ENCODE results near the gene CAMSAP2.

Gene CAMSAP2

DNA sequence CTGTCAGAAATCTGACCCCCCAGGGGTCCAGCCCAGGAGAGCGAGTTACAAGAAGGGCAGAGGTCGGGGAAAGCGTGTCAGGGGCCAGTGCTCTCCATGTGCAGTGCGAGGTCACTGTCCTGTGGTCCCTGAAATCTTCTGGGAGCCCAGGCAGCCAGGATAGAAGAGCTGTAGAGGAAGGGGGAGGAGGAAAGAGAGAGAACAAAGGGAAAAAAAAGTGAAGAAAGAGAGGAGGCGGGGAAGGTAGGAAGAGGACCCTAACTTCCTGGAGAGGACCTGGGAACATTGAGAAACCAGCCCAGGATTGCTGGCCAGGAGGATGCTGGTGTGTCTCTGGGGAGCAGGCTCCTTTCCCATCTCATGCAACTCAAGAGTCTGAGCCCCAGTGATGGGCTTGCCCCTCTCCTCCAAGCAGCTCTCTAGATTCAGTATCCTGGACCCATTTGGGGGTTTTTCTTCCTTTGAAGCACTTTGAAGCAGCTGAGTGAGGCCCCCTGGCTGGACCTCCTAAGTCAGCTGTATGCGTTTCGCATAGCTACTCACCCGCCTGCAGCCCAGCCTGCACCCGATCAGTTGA is 149.2 kb downstream of the CAMSAP2 start:
- DNase-seq (ENCODE audit: low read depth, low spot score) = no peak
- in situ Hi-C loops (cut with HindIII; ENCODE audit: low sequenced_read_pairs) = no loop called here
- TF ChIP-seq, protein P1, sequence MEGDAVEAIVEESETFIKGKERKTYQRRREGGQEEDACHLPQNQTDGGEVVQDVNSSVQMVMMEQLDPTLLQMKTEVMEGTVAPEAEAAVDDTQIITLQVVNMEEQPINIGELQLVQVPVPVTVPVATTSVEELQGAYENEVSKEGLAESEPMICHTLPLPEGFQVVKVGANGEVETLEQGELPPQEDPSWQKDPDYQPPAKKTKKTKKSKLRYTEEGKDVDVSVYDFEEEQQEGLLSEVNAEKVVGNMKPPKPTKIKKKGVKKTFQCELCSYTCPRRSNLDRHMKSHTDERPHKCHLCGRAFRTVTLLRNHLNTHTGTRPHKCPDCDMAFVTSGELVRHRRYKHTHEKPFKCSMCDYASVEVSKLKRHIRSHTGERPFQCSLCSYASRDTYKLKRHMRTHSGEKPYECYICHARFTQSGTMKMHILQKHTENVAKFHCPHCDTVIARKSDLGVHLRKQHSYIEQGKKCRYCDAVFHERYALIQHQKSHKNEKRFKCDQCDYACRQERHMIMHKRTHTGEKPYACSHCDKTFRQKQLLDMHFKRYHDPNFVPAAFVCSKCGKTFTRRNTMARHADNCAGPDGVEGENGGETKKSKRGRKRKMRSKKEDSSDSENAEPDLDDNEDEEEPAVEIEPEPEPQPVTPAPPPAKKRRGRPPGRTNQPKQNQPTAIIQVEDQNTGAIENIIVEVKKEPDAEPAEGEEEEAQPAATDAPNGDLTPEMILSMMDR (IDR thresholded peaks at IDR 0.05; ENCODE audit: low read depth, low read length) = no peak
- no peak overlapping the region for H3K4me3 ChIP-seq (ENCODE audit: low read depth, low read length)

DNA sequence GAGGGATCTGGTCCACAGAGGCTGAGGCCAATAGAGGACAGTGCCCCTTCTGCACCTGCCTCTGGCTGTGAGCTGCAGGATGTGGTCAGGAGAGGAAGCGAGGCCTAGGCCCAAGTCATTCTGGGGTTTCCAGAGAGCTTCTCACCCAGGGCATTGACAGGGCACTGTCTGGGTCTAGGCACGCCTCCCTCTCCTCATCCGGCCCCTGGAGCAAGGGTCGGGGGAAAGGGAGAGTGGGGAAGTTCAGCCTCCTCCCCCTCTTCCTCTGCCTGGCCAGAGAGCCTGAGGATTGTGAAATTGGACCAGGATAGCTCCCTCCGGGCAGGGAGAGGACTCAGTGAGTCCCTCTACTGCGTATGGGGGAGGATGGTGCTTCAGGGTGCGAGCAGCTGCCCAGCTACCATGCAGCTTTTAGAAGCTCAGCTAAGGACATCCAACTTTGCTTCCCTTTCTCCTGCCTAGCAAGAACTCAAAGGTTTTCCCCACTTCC is 149.7 kb downstream of the CAMSAP2 start:
- no peak overlapping the region for H3K4me3 ChIP-seq (ENCODE audit: low read depth, low read length)
- in situ Hi-C loops (cut with HindIII; ENCODE audit: low sequenced_read_pairs) = no loop called here
- DNase-seq (ENCODE audit: low read depth, low spot score) = no peak
- TF ChIP-seq, protein P1 (IDR thresholded peaks at IDR 0.05; ENCODE audit: low read depth, low read length) = no peak

DNA sequence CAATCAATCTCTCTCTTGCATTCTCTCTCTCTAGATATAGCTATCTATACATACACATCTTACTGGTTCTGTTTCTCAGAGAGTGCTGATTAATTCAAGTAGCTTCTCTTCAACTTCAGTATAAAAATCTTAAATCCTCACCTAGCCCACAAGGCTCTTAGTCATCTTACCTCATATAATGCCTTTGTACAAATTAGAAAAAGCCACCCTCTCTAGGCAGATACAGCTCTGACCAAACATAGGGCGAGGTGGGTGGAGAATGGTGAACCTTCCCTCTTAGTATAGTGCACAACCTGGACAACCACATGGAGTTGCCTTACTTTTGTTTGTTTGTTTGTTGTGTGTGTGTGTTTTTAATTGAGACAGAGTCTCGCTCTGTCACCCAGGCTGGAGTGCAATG is 150.9 kb downstream of the CAMSAP2 start:
- H3K4me3 ChIP-seq (ENCODE audit: low read depth, low read length) = no peak overlapping the region
- no peak for DNase-seq (ENCODE audit: low read depth, low spot score)
- in situ Hi-C loops (cut with HindIII; ENCODE audit: low sequenced_read_pairs) = no loop called here
- TF ChIP-seq, protein P1 (IDR thresholded peaks at IDR 0.05; ENCODE audit: low read depth, low read length) = no peak

DNA sequence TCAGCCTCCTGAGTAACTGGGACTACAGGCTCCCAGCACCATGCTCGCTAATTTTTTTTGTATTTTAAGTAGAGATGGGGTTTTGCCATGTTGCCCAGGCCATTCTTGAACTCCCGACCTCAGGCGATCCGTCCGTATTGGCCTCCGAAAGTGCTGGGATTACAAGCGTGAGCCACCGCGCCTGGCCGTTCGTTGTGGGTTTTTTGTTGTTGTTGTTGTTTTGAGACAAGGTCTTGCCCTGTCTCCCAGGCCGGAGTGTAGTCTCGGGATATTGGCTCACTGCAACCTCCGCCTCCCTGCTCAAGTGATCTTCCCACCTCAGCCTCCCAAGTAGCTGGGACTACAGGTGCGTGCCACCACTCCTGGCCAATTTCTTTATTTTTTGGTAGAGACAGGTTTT is 151.3 kb downstream of the CAMSAP2 start:
- TF ChIP-seq, protein P1 (IDR thresholded peaks at IDR 0.05; ENCODE audit: low read depth, low read length) = no peak
- no peak overlapping the region for H3K4me3 ChIP-seq (ENCODE audit: low read depth, low read length)
- DNase-seq (ENCODE audit: low read depth, low spot score) = no peak
- in situ Hi-C loops (cut with HindIII; ENCODE audit: low sequenced_read_pairs) = no loop called here

DNA sequence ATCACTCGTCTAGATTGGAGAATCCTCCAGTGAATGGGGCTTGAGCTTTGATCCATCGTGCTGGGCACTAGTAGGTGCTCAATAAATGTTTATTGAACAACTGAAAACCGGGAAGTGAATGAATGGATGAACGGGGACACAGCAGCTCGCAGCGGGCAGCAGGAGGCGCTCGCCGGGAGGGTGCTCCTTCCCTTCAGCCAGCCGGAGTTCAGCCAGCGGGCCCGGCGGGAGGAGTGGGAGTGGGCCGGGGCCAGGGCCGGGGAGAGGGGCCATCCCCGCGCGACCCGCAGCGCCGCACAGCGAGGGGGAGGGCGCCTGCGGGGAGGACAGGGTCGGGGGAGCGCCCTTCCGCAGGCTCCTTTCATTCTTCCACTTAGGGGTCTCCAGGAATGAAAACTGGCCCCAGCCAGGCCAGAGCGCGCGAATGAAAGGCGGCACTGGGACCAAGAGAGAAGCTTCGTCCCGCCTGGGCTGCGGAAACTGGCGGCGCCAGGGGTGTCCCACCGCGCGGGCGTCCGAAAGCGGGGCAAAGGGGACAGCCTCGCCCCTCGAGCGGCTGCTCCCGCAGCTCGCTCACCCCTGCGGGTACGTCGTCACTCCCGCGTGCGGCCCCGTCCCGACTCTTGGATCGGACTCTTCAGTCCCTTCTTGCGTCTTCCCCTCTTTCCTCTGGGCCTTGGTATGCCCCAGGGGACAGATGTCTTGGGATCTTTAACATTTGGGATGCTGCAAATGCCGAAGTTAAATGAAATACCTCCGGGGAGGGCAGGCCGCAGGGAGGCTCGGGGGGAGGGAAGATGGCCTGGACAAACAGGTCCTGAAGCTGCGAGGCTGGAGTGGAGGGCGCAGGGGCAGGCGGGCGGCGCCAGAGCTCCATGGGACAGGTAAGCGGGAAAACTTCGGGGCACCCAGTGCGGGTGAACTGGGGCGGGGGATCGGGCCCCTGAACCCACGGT is 152.4 kb downstream of the CAMSAP2 start:
- in situ Hi-C loops (cut with HindIII; ENCODE audit: low sequenced_read_pairs) = no loop called here
- peak overlapping the region; percentile 42 for H3K4me3 ChIP-seq (ENCODE audit: low read depth, low read length)
- TF ChIP-seq, protein P1 (IDR thresholded peaks at IDR 0.05; ENCODE audit: low read depth, low read length) = peak; percentile 69
- peak; percentile 47 for DNase-seq (ENCODE audit: low read depth, low spot score)

DNA sequence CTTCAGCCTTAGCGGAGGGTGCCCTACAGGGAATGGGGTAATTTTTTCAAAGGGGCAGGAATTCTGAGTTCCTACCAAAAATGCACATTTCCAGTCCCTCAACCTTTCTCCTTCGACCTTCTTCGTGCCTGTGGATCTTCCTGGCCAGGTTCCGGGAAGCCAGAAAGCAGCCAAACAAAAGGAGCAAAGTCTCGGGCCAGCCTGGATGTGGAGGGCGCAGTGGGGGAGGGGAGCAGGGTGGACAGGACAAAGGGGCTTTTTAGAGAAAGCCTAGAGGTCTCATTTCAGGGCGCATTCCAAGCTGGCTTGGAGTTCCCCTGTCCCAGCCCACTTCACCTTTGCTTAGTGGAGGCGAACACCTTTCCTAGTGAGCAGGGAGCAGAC is 153.1 kb downstream of the CAMSAP2 start:
- in situ Hi-C loops (cut with HindIII; ENCODE audit: low sequenced_read_pairs) = no loop called here
- TF ChIP-seq, protein P1 (IDR thresholded peaks at IDR 0.05; ENCODE audit: low read depth, low read length) = no peak
- no peak for DNase-seq (ENCODE audit: low read depth, low spot score)
- peak overlapping the region; percentile 42 for H3K4me3 ChIP-seq (ENCODE audit: low read depth, low read length)
